Measurements from ENCODE around the gene TCEAL3.
"Not testable (repeated sequence)": the region's sequence is repeated elsewhere in the genome, so short reads cannot be mapped to it uniquely, and the experiment has no call there.

- TF ChIP-seq CTCF (IDR thresholded peaks at IDR 0.05; ENCODE audit: low read depth, low read length); POLR2A (IDR thresholded peaks at IDR 0.05; ENCODE audit: extremely low read depth, insufficient read length); MAX (IDR thresholded peaks at IDR 0.05; ENCODE audit: low read depth, low read length); MYC (IDR thresholded peaks at IDR 0.05; ENCODE audit: low read depth, low read length): not testable (repeated sequence)
Measured at GRCh38 chrX:103659460-103659859, 51.7 kb downstream of the TCEAL3 start.

Data from NB4 (cell line).